D341Med (cell line): ENCODE measurements around the gene TULP1.
A peak's percentile ranks its signal among the peaks of the same experiment; 100 is the strongest.
"Not testable (repeated sequence)": the region's sequence is repeated elsewhere in the genome, so short reads cannot be mapped to it uniquely, and the experiment has no call there.

Experiments used
- DNase-seq: peaks from one replicate; pipeline ENCODE4 v3.0.0; 2012; ENCODE audit warnings: low spot score

The TULP1 gene

DNA sequence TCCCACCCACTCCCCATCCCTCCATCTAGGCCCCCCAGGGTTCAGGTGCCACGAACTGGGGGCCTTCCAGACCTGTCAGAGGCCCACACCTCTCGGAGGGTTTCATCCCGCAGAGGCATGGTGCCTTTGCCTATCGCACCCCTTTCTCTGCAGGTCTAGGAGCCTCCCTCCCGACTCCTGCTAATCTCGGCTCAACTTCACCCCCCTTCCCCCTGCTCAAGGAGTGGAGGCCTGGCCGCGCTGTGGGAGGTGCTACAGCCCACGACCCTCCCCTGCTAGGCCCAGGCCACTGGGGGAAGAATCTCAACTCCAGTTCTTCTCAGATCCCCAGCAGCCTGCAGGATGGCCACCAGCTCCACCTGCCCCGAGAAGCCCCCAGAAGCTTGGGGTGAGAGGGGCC lies at the start of gene TULP1:
Gene TULP1, minus strand, starts transcription at position 157 of the 400 bp plus-strand sequence. Its CDS starts 38 bp downstream, at position 119.
- no peak for DNase-seq

DNA sequence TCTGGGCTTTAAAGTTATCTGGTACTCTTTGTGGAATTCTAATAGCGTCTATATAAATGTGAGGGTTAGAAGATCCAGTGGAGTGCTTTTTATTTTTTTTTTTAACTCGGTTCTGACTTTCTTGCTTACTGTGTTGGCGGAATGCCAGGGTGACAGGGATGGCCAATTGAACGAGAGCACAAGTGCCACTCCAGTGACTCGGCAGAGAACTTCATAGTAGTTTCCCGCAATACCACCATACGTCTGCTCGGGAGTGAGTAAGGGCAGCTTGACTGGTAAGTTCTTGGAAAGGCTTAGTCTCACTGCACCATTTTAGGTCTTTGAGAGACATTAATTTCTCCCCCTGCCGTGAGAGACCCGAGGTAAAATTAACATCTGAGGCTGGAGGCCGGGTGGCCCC lies 49.4 kb upstream of the TULP1 start:
- DNase-seq: no peak

DNA sequence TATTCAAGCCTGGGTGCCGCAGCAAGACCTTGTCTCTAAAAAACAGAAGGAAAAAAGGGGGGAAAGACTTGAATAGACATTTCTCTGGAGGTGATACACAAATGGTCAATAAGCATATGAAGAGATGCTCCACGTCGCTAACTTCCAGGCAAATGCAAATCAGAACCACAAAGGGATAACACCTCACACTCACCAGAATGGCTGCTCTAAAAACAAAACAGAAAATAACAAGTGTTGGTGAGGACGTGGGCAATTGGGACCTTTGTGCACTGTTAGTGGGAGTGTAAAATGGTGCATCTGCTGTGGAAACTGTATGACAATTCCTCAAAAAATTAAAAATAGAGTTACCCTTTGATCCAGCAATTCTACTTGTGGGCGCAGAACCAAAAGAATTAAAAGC lies 48.4 kb upstream of the TULP1 start:
- no peak for DNase-seq

DNA sequence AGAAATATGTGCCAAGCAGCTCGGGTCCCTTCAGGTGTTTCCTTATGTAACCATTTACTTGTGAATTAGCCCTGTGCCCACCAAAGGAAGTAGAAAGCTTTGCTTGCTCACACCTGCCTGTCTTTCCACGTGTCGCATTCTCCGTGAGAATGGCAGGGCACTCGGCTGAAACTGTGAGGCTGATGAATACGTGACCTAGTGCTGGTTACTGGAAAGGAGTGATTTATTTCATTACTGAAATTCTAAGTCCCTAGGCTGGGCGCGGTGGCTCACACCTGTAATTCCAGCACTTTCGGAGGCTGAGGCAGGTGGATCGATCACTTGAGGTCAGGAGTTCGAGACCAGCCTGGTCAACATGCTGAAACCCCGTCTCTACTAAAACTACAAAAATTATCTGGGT lies 45.9 kb upstream of the TULP1 start:
- DNase-seq: no peak

DNA sequence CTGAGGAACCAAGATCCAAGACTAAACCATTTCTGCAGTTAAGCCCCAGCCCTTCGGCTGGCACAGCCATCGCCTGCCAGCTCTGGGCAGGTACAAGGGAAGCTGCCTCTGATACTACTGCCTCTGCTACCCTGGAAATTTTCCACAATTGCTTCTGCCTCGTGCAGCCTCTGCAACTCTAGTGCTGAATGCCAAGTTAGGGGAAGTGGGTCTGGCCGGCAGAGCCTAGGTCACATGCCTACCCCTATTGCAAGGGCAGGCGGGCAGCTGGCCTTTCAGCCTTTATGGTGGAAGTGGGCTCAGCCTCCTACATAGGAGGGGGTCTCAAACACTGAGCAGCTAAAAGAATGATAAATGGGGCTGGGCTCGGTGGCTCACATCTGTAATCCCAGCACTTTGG lies 44.5 kb upstream of the TULP1 start:
- no peak for DNase-seq

DNA sequence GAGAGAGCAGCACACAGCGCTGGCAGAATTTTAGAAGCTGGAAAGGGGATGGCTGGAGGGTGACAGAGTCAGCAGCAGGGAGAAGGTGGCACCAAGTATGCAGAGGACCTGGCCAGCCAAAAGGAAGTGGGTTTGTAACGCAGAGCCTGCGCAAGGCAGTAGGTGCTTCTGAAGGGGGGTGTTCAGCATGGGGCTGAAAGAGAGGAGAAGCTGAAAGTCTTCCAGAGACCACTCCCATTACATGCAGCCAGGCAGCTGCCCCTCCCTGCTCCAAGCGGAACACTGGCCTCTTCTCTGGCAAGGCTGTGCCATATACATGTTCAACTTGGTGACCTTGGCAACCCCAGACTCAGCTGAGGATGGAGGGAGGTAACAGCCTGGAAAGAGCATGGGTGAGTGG lies 42.1 kb upstream of the TULP1 start:
- DNase-seq: no peak

DNA sequence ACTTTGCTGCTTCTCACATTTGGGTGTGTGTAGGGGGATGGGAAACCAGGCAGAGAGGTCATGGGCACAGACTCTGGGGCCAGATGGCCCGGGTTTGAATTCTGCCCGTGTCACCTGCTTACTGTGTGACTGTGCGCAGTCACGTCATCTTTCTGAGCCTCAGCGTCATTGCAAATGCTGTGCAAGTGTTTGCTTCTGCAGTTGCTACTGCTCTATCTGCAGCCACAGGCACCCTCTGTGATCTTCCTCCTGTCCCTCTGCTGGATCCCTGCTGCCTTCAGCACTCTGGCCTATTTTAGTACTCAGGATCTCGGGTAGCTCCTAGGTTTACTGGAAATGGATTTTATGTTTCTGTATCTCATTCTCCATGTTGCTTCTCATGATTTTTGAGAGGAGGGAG lies 40.6 kb upstream of the TULP1 start:
- no peak for DNase-seq

DNA sequence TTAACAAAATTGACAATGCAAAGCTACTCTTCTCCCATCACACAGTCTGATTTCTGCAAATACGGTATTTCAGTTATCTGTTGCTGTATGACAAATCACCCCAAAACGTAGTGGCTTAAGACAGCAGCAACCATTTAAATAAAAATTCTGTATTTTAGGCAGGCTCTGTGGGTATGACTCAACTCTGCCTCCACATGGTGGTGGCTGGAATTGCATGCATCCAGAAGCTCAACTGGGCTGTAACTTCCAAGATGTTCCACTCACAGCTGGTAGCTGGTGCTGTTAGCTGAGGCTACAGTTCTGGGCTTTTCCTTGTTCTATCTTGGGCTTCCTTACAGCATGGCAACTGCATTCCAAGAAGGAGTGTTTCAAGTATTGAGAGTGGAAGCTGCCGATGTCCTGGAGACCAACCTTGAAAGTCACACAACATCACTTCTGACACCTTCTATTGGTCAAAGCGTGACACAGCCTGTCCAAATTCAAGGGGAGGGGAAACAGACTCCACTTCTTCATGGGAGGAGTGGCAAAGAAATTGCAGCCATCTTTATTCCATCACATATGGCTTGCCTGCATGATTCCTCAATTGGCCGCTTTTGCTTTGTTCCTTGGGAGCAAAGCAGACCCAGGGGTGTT lies 39.7 kb upstream of the TULP1 start:
- DNase-seq: peak; percentile 63

DNA sequence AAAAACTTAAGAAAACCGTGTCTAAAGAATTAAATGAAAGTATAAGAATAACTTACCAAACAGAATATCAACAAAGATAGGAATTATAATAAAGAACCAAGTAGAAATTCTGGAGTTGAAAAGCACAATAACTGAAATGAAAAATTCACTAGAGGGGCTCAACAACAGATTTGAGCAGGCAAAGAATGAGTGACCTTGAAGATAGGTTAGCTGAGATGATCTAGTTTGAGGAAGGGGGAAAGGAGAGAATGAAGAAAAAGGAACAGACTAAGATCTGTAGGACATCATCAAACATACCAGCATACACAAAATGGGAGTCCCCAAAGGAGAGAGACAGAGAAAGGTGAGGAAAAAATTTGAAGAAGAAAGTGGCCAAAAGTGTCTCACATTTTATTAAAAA lies 37.7 kb upstream of the TULP1 start:
- no peak for DNase-seq

DNA sequence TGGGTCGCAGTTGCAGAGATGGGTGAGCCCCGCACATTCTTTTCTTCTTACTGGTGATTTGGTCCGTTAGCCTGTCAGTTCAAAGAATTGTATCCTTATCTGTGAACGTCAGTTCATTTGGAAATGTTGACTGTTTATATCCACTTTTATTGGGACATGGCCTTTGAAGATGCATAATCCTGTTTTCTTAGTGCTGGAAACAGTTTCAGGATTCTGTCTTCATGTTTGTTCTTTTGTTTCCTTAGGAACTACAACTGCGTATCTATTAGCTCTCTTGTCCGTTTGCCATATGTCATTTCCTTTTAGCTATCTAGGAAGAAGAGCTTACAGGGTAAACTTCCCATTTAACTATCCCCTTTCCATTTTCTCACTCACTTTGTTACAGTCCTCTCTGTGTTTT lies 35.0 kb upstream of the TULP1 start:
- DNase-seq: no peak

DNA sequence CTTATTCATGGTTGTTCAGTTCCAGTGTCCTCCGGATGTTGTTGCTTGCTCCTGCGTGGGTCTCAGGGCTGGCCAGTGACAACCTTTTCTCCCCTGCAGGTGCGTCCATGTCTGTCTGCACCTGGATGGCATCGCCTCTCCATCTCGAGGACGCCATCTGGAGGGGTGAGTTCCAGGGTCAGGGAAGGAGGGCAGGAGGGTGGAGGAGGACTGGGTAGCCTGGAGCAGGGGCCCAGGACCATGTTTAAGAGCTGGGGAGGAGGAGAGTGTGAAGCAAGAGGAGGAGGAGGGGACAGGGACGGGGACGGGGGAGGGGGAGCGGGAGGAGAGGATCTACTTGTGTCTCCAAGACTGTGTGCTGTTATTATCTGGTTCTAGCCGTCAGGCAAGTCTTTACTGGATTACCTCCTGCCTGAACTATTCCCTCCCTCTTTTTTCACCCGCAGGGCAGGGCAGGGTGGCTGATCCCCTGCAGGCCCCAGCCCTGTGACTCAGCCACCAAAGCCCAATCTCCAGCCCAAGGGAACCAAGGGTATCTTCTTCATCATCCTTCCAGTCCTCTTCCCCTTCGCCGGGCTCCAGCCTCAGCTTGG lies 32.2 kb upstream of the TULP1 start:
- DNase-seq: peak; percentile 67

DNA sequence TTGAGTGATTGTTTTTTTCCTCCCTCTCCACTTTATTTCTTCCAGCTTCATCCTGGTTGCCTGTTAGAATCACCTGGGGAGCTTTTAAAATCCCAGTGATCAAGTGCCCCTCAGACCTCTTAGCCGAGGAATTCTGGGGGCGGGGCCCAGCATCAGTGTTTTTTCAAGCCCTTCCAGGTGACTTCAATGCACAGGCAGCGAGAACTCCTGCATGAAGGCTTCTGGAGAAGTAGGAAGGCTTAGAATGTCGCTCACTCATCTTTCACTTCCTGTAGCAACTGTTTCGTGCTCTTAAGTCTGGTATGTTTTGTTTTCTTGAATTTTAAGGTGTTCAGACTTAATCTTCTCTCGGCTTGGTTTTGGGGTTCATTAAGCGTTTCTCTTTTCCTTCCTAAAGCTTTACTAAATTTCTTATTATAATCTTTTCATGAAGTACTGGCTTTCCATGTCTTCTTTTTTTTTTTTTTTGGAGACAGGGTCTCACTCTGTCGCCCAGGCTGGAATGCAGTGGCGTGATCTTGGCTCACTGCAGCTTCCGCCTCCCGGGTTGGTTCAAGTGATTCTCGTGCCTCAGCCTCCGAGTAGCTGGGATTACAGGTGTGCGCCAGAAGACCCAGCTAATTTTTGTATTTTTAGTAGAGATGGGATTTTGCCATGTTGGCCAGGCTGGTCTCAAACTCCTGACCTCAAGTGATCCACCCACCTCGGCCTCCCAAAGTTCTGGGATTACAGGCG lies 30.9 kb upstream of the TULP1 start:
- DNase-seq: no peak

DNA sequence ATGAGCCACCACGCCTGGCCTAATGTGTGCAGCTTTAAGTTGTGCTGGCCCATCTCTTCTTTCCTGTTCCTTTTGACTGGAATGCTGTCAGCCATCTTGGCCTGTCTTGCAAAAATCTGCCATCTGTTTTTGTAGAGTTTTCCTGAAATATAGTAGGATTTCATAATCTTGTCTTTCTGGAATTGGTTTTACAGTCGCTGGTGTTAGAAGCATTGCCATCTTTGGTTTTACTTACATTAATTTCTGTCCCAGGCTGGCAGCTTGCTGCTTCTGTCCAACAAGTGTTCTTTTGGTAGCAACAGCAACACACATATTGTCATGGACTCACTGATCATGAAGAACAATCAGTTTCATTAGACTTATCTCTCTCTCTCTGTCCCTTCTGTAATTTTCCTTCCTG lies 29.1 kb upstream of the TULP1 start:
- DNase-seq: no peak

DNA sequence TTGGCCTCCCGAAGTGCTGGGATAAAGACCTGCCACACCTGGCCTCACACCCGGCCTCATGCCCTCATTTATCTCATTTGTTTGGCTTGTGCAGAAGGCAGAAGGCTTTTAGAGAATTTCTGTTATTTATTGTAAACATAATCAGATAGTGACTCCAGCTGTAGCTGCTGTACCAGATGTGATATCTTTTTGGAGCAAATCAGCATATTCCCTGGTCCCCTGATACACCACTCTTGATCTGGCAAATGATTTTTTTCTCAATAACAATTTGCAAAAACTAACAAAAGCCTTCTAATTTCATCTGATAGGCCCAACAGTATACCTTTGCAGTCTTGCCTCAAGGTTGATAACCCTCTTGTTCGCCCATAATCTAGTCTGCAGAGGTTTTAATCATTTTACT lies 26.5 kb upstream of the TULP1 start:
- no peak for DNase-seq

DNA sequence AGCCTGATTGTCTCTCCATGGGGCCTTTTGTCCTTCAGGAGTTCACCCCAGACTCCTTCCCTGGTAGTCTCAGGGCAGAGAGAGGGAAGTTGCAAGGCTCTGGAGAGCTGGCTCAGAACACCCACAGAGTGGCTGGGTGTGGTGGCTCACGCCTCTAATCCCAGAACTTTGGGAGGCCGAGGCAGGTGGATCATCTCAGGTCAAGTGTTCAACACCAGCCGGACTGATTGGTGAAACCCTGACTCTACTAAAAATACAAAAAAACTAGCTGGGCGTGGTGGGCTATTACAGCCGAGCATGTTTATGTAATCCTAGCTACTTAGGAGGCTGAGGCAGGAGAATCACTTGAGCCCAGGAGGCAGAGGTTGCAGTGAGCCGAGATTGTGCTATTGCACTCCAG lies 23.2 kb upstream of the TULP1 start:
- DNase-seq: not testable (repeated sequence)

DNA sequence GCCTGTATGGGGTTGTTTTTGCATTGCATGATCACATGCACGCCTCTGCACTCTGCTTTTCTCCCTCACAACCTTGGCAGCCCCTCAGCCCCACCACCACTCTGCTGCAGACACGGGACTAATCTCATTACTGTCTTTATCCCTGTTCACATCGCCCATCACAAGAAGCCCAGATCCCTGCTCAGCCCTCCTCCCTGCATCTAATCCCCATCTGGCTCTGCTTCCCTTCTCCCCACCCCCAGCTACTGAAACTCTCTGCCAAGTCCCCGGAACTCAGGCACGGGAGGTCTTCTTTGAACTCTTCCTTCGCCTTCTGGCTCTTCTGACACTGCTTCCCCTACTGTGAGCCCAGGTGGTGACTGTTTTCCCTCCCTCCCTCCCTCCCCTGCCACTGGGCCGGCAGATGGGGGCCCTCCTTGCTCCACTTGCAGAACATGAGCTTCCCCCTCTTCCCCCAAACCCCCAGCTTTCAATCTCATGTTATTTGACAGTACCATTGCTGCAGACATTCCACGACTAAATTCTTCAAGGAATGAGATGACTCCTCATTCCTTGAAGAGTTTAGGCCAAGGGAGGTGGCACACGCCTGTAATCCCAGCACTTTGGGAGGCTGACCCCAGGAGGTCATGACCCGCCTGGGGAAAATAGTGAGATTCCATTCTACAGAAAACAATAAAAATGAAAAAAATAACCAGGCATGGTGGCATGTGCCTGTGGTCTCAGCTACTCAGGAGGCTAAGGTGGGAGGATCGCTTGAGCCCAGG lies 21.9 kb upstream of the TULP1 start:
- DNase-seq: peak; percentile 89

DNA sequence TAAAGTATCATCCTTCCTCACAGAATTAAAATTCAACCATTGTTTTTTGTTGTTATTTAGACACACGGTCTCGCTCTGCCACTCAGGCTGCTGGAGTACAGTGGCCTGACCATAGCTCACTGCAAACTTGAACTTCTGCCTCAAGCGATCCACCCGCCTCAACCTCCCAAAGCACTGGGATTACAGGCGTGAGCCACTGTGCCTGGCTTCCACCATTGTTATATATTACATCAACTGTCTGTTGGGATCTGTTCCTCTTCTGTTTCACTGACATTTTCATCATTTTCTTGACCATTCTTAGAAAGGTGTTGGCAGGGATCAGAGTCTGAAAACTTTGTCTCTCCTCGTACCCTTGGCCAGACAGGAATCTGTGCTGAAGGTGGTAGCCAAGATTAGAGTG lies 21.3 kb upstream of the TULP1 start:
- no peak for DNase-seq

DNA sequence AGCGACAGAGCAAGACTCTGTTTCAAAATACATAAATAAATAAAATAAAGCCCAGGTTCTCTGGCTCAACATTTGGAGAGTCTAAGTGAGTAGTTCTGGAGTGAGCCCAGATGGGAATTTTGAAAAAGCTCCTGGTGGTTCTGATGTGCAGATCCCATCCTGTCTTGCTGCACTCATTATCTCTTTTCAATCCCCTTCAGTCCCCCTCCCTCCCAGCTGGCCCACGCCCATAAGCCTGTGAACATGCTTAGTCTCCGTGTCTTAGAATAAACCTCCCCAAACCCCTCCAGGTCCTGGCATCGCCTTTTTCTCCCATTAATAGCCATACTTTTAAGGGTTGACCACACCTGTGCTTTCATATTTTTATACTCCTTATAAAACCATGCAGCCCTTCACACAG lies 19.4 kb upstream of the TULP1 start:
- DNase-seq: no peak

DNA sequence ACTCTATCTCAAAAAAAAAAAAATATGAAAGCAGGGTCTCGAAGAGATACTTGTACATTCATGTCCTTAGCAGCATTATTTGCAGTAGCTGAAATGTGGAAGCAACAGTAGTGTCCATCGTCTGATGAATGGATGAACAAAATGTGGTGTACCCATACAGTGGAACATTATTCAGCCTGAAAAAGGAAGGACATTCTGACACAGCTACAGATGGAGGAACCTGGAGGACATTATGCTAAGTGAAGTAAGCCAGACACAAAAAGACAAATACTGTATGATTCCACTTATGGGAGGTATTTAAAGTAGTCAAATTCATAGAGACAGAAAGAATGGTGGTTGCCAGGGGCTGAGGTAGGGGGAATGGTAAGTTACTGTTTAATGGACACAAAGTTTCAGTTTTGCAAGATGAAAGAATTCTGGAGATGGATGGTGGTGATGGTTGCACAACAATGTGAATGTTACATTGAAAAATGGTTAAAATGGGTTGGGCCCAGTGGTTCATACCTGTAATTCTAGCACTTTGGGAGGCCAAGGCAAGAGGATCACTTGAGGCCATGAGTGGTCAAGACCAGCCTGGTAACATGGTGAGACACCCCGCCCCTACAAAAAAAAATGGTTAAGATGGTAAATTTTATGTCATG lies 11.8 kb upstream of the TULP1 start:
- no peak for DNase-seq

DNA sequence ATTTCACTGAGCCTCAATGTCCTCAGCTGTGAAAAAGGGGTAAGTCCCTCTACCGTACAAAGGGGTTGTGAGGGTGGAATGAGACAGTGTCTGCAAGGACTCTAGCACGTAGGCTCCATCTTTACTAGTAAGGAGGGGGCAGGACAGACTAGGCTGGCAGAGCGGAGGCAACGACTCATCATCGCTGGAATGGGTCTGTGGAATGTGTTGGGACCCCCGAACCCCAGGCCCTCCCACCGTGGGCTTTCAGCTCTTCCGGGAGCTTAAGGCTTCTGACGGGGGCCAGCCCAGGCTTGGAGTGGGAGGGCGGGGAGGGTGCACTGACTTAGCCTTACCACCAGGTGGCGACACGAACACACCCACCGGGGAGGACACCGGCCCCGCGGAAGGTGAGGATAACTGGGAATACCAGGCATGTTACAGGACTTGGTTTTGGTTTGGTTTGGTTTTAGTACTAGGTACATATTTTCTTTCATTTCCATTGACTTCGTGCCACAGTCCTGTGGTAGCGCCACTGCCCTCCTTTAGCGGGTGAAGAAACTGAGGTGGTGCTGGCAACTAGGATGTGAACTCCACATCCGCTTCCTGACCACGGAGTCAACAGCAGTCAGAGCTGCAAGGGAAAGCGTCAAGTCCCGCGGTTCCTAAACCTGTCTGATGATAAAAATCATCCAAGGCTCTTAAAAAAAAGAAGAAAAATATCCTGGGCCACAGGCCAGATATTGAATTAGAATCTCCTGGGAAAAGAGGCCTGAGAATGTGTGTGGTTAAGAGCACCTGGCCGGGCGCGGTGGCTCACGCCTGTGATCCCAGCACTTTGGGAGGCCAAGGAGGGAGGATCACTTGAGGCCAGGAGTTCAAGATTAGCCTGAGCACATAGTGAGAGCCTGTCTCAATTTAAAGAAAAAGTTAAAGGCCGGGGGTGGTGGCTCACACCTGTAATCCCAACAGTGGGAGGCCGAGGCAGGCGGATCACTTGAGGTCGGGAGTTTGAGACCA lies 10.3 kb upstream of the TULP1 start:
- DNase-seq: peak; percentile 93

DNA sequence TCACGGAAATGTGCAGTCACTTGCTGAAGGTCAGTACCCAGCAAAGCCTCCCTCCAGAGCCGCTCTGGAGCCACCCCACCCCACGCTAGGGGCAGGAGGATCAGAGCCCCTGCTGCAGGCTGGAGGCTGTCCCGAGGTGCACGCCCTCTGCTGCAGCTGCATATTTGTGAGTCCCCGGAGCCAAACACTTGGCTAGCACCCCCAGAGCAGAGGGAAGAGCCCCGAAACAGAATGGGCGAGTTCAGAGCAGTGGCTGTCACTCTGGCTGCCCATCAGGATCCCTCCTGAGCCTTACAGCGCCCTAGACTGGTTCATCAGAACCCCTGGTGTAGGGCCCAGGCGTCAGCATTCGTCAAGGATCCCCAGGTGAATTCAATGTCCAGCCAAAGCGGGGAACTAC lies 9.5 kb upstream of the TULP1 start:
- DNase-seq: no peak
